Endothelial cell of umbilical vein (primary cell): ENCODE results near the gene PPP1R1B.

Source experiments
- EZH2 ChIP-seq: IDR thresholded peaks from 2 replicates; pipeline ENCODE4 v1.6.1; 2012; ENCODE audit warnings: borderline replicate concordance, low read depth, mild to moderate bottlenecking, moderate library complexity, low read length, inconsistent platforms; ENCODE audit not compliant: severe bottlenecking
- MAX ChIP-seq: IDR thresholded peaks from 2 replicates; pipeline ENCODE4 v1.6.1; 2011; ENCODE audit not compliant: insufficient read depth, insufficient read length
- MYC ChIP-seq: IDR thresholded peaks from one replicate; pipeline ENCODE4 v1.6.1; 2011; ENCODE audit warnings: mild to moderate bottlenecking, low read depth, low read length
- POLR2AphosphoS5 ChIP-seq: IDR thresholded peaks from 2 replicates; pipeline ENCODE4 v1.6.1; 2012; ENCODE audit warnings: low read depth, mild to moderate bottlenecking, control low read depth, low read length, moderate library complexity; ENCODE audit not compliant: insufficient read depth
- TF ChIP-seq, protein P1 (sequence below), 2 donors: IDR thresholded peaks; 1 replicate in 1 of 2; 2 replicates in 1 of 2; pipeline ENCODE4 v1.5.1; 2011; ENCODE audit warnings: low read length in 2 of 2, mild to moderate bottlenecking in 2 of 2, moderate library complexity in 2 of 2, control low read depth in 1 of 2, inconsistent platforms in 1 of 2, low read depth in 1 of 2; ENCODE audit not compliant: insufficient read depth in 1 of 2; ENCODE audit errors: extremely low read depth in 1 of 2

GRCh38 chr17:39683295-39683939, 56.7 kb downstream of the PPP1R1B start:
- TF ChIP-seq POLR2AphosphoS5 (no peak), MAX (no peak), MYC (no peak), EZH2 (no peak)
- TF ChIP-seq, protein P1, sequence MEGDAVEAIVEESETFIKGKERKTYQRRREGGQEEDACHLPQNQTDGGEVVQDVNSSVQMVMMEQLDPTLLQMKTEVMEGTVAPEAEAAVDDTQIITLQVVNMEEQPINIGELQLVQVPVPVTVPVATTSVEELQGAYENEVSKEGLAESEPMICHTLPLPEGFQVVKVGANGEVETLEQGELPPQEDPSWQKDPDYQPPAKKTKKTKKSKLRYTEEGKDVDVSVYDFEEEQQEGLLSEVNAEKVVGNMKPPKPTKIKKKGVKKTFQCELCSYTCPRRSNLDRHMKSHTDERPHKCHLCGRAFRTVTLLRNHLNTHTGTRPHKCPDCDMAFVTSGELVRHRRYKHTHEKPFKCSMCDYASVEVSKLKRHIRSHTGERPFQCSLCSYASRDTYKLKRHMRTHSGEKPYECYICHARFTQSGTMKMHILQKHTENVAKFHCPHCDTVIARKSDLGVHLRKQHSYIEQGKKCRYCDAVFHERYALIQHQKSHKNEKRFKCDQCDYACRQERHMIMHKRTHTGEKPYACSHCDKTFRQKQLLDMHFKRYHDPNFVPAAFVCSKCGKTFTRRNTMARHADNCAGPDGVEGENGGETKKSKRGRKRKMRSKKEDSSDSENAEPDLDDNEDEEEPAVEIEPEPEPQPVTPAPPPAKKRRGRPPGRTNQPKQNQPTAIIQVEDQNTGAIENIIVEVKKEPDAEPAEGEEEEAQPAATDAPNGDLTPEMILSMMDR (IDR thresholded peaks at IDR 0.05; ENCODE audit: extremely low read depth in 1 of 2, insufficient read depth in 1 of 2, low read depth in 1 of 2, low read length in 2 of 2) = no peak
